GM18507 (cell line): ENCODE results near the gene AKAP13.
A peak's percentile ranks its signal among the peaks of the same experiment; 100 is the strongest.
"Not testable (repeated sequence)": the region's sequence is repeated elsewhere in the genome, so short reads cannot be mapped to it uniquely, and the experiment has no call there.

Experiments
- DNase-seq: peaks from one replicate; pipeline ENCODE4 v3.0.0; 2011; ENCODE audit warnings: low read depth; ENCODE audit not compliant: insufficient read length; ENCODE audit errors: extremely low spot score
- FAIRE-seq: peaks from 2 replicates; lab custom pipeline; 2011; peaks lifted over from hg19 to GRCh38; lab: Jason Lieb, UNC

The AKAP13 gene

GRCh38 chr15:85578941-85579701, 198.7 kb downstream of the AKAP13 start:
- DNase-seq (no peak), FAIRE-seq (no peak)

- peak; percentile 60 for FAIRE-seq
- no peak for DNase-seq
These were observed 199.7 kb downstream of the AKAP13 start for GRCh38 chr15:85579957-85580694.

GRCh38 chr15:85580879-85581278, 200.5 kb downstream of the AKAP13 start:
- DNase-seq (no peak), FAIRE-seq (peak; percentile 63)

GRCh38 chr15:85581495-85581894, 201.1 kb downstream of the AKAP13 start:
- FAIRE-seq (no peak), DNase-seq (no peak)

GRCh38 chr15:85582131-85583079, 202.0 kb downstream of the AKAP13 start:
- FAIRE-seq (peak; percentile 68), DNase-seq (no peak)

- FAIRE-seq (no peak), DNase-seq (no peak)
These were observed 203.0 kb downstream of the AKAP13 start for GRCh38 chr15:85583442-85583841.

GRCh38 chr15:85583923-85584390, 203.6 kb downstream of the AKAP13 start:
- FAIRE-seq (peak; percentile 92), DNase-seq (no peak)

- FAIRE-seq (peak; percentile 45), DNase-seq (no peak)
These were observed 204.5 kb downstream of the AKAP13 start for GRCh38 chr15:85584872-85585271.

- FAIRE-seq, DNase-seq: not testable (repeated sequence)
These were observed 205.8 kb downstream of the AKAP13 start for GRCh38 chr15:85586196-85586595.

- DNase-seq (no peak), FAIRE-seq (no peak)
These were observed 207.5 kb downstream of the AKAP13 start for GRCh38 chr15:85587707-85588411.

GRCh38 chr15:85588677-85589076, 208.3 kb downstream of the AKAP13 start:
- DNase-seq = no peak
- FAIRE-seq = no peak

GRCh38 chr15:85589851-85590250, 209.4 kb downstream of the AKAP13 start:
- FAIRE-seq (no peak), DNase-seq (no peak)

- no peak for FAIRE-seq
- DNase-seq = no peak
These were observed 211.2 kb downstream of the AKAP13 start for GRCh38 chr15:85591622-85592021.

GRCh38 chr15:85592148-85592547, 211.7 kb downstream of the AKAP13 start:
- DNase-seq = no peak
- no peak for FAIRE-seq

- FAIRE-seq = no peak
- DNase-seq = no peak
These were observed 213.5 kb downstream of the AKAP13 start for GRCh38 chr15:85593809-85594445.

GRCh38 chr15:85595804-85596536, 215.6 kb downstream of the AKAP13 start:
- DNase-seq (no peak), FAIRE-seq (no peak)

- FAIRE-seq (no peak), DNase-seq (no peak)
These were observed 216.9 kb downstream of the AKAP13 start for GRCh38 chr15:85597155-85597815.

- no peak for DNase-seq
- no peak for FAIRE-seq
These were observed 217.8 kb downstream of the AKAP13 start for GRCh38 chr15:85598219-85598618.
